Measurements from ENCODE around the gene TRPV4.

The TRPV4 gene

DNA sequence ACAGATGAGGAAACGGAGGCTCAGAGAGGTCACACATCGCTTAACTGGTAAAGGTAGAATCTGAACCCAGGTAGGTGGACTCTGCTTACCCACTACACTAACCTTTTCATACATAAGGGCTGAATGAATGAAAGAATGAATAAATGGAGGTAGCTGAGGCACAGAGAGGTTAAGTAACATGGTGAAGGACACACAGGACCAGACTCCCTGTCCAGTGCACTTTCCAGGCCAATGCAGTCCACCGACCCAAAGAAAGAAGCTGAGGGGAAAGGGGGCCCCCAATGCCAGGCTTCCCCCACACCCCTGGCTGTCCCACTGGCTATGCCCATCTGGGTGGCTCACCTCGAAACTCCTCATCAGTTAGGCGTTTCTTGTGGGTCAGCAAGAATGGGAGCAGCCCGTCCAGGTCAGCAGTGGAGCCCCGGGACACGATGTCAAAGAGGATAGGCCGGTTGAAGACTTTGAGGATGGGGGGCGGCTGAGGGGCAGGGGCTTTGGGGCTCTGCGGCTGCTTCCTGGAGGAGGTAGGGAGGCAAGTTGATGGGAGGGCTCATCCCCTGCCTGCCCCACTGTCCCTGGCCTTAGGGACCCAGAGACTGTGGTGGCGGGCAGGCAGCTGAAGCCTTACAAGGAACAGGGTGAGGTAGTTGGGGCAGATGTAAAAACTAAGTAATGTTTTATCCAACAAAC, 25.1 kb downstream of the TRPV4 start:
- no peak for DNase-seq (ENCODE audit: low read depth)

DNA sequence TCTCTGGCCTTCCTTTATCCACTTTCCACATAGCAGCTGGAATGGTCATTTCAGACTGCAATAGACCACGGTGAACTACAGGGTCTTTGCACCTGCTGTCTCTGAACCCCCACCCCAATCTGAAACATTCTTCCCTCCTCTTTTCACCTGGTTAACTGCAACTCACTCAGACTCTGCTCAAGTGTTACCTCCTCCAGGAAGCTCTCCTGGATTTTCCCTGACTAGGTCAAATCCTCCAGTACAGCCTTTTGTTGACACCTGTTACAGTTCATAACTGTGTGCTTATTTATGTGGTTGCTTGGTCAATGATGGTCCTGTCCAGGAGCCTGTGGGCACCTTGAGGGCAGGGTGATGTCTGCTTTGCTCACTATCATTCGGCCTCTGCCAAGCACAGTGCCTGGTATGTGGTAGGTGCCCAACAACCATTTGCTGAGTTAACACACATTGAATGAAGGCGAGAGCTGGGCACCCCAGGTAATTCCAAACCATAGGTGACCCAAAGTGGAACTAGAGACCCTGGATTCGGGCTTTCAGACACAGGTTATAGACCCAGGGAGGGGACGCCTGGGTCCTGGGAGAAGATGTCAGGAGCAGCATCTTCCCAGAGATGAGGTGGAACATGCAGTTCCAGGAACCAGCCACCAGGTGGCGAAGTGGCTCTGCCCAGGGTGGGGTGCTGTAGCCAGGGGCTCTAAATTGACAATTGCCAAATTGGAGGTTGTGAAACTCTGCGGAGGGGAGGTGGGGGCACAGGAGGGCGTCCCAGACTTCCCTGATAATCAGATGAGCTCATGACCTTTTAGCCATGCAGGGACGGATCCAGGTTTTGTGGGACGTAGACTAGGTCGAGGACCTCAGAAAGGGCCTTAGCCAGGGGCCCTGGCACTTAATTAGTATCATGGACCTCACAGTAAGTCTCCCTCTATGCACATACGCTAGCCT, 28.1 kb downstream of the TRPV4 start:
- DNase-seq (ENCODE audit: low read depth), result peak; percentile 52

DNA sequence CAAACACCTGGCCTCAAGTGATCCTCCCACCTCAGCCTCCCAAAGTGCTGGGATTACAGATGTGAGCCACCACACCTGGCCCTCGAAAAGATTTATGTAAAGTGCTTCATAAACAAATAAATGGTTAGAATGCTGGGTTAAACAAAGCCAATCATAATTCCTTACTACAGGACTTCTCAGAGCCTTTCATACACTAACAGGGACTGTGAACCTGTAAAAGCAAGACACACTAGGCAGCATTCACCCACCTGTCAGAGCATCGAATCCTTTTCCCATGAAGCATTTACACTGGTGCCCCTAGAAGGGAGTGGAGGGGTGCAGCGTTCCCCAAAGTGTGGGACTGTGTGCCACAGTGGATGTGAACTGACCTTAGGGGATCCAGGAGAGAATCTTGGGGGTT, 29.5 kb downstream of the TRPV4 start:
- no peak for DNase-seq (ENCODE audit: low read depth)

DNA sequence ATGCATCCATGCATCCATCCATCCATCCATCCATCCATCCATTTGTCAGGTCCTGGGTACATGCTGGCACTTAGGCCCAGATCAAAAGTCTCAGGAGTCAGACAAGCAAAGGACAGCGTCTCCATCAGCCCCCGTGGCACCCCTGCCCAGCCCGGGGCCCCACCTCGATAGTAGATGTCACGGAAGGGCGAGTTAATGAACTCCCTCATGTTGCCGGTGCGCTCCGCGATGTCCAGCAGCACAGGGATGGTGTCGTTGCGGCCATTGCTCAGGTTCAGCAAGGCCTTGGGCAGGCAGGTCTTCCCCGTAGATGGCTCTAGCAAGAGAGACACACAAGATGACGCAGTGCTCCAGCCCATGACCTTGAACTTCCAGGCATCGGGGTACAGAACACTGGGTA, 30.4 kb downstream of the TRPV4 start:
- DNase-seq (ENCODE audit: low read depth), result no peak

DNA sequence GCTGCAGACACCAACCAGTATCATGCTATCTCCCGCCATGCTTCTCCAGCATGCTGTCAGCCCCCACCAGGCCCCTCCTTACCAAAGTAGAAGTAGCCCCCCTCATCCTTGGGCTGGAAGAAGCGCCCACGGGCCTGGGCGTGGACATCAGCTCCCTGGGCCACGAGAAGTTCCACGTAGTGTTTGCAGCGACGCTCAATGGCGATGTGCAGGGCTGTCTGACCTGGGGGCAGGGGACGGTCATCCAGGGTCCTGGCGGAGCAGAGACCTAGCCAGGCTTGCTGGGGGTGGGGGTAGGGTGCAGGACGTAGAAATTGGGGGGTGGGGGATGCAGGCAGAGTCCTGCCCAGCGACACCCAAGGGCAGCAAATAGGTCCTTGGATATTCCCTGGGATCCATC, 32.7 kb downstream of the TRPV4 start:
- DNase-seq (ENCODE audit: low read depth), result no peak

DNA sequence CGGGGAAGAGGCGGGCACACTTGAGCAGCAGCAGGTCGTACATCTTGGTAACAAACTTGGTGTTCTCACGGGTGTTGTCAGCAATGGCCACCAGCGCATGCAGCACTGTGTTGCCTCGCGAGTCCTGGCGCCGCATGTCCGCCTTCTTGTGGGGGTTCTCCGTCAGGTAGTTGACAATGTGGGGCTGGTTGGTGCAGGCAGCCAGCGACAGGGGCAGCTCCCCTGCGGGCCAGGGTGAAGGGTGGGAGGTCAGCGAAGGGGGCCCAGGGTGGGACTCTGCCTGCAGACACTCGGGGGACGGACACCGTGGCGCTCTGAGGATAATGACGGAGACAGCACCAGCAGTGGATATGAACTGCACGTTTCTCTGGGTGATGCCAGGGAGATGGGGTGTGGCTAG, 34.5 kb downstream of the TRPV4 start:
- no peak for DNase-seq (ENCODE audit: low read depth)

DNA sequence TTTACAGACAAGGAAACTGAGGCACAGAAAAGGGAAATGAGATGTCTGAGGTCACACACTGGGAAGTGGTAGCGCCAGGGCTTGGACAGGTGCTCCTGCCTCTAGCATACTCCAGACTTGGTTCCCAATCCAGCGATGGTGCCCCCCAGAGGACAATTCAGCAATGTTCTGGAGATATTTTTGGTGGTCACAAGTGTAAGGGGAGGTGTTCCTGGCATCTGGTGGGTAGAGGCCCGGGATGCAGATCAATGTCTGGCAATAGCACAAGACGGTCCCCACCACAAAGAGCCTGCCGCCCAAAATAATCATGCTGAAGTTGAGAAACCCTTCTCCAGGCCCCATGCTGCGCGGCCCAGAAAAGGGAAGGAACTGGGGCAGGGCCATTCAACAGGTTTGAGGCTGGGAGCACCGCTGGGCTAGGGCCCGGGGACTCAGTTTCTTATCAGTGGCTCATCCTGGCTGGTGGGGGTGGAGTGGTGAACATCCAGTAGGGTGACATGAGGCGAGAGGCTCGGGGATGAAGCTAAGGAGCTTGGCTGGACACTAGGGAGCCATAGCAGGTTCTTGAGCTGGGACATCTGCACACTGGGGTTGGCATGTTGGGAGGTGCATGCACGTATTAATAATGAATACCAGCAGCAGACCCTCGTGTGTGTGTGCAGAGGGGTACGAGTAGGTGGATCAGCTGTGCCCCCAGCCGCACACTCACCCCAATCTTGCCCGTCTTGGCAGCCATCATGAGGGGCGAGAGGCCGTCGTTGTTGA, 35.1 kb downstream of the TRPV4 start:
- no peak for DNase-seq (ENCODE audit: low read depth)

DNA sequence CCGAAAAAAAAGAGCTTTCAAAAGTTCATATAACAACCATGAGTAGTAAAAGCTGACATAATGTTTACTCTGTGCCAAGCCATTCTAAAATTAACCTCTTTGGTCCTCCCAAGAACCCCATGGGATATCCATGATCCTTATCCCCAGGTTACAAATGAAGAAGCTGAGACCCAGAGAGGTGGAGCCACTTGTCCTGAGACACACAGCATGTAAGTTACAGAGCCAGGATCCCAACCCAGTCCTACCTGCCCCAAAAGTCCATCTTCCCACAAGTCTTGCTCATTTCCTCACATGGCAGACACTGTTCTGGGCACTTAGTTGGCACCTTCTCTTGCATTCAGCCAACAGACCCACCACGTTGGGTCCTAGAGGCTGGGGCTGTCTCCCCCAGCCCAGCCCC, 37.1 kb downstream of the TRPV4 start:
- no peak for DNase-seq (ENCODE audit: low read depth)

DNA sequence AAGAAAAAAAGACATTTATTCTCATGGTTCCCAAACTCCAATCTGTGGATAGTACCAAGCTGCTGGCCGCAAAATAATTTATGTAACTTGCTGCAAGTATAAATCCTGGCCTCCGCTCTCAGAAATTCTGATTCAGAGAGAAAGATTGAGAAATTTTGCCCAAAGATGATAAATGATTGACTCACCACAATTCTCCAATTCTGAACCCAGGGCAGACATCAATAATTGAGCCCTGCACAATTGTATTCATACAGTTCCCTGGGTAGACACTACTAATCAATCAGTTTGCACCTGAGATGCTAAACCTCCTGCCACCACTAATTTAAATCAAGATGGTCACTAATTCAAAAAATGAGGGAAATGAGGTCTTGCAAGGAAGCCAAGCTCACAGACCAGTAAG, 38.2 kb downstream of the TRPV4 start:
- DNase-seq (ENCODE audit: low read depth), result no peak

DNA sequence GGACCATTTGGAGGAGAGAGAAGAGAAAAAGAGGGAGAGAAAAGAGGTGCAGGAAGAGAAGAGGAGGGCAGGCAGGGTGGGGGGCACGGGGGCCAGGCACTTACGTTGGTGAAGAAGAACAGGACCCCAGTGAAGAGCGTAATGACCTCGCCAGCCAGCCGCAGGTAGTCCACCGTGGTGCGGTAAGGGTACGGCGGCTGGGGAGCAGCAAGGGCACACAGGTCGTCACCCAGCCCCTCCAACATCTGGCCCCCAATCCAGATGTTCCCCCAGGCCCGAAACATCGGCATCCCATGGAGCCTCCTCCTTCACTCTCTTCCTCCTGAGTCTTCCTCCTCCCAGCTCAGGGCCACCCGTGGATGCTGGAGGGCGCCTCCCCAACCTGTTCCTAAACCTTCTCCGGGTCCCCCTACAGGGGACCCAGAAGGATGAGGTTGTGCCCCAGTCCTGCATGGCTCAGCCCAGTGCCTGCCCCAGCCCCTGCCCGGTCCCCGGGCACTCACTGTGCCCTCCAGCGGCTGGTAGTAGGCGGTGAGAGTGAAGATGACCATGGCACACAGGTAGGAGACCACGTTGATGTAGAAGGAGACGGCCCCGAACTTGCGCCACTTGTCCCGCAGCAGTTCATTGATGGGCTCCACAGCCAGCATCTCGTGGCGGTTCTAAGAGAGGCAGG, 39.2 kb downstream of the TRPV4 start:
- DNase-seq (ENCODE audit: low read depth), result no peak

DNA sequence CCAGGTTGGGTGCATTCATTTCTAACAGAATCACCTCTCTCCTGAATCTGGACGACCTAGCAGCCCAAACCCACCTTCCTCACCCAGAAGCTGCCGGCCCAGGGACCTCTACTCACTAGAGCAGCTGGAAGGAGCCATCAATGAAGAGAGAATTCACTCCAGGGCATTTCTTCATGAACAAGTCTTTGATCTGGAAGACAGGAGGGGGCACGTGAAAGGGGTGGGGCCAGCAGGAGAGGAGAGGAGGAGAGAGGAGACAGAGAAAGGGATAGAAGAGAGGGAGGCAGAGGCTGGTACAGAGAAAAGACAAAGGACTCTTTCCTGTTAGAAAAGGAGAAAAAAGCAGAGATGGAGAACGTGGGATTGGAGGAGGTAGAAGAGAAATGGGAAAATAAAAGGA, 39.8 kb downstream of the TRPV4 start:
- no peak for DNase-seq (ENCODE audit: low read depth)

DNA sequence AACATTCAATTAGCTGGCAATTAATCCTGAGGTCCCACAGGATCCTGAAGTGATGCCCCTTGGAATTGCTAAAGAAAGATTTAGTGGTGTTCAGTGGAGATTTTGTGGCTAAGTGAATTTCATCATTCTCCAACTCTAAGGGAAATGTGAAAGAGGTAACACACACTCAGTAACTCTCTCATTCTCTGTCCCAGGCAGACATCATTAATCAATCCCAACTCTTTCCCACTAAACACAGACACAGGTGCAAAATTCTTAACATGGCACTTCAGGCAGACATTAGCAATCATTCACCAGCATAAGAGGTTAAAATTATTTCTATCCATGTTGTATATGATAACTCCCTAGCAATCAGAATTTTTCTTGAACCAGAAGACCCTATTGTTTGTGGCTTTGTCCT, 40.2 kb downstream of the TRPV4 start:
- DNase-seq (ENCODE audit: low read depth), result no peak

DNA sequence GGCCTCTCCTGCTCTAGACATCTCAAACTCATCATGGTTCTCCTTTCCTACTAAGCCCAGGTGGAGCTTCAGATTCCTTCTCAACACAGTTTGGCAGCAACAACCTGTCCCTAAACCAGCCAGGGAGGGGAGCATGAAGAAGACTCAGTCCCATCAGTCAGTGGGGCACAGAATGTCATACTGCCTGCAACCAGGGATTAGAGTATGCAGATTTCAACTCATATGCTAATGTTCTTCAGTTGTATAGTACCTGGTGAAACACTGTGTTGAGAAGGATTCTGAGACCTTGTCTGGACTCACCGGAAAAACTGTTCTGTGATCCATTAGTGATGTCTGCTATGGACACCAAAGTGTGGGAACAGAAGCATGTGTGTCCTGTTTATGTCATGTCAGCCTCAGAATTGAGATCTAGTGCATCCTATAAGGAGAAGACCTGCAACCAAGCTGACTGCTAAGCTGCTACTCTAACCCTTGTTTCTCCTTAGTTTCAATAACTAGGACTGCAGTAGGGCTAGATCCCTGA, 43.6 kb downstream of the TRPV4 start:
- DNase-seq (ENCODE audit: low read depth), result no peak

DNA sequence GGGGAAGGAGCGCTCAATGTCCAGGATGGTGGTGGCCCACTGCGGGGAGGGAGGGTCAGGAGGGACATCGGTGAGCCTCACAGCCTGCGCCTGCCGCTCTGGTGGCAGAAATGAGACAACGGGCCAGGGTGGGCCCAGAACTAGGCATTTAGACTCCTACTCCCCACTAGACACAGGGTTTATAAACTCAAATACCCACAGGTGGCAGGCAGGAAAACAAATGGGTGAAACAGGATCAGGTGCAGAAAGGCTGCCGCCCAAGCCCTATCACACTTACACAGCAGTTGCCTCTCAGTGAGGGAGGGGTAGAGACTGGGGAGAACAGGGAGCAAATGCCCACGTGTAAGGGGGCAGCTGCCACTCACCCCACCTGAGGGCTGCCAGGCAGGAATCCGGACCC, 46.4 kb downstream of the TRPV4 start:
- no peak for DNase-seq (ENCODE audit: low read depth)

DNA sequence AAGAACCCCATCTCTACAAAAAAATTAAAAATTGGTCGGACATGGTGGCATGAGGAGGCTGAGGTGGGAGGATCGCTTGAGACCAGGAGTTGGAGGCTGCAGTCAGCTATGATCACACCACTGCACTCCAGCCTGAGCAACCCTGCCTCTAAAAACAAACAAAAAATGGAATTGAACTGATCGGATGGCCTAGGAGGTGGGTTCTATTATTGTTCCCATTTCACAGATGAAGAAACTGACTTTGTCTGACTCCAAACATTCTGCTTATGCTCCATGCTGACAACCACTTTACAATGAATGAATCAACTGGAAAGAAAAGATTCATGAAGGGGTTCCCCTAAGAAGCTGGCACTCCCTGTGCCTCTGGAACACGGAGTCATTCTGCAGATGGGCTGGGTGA, 47.3 kb downstream of the TRPV4 start:
- DNase-seq (ENCODE audit: low read depth), result no peak

DNA sequence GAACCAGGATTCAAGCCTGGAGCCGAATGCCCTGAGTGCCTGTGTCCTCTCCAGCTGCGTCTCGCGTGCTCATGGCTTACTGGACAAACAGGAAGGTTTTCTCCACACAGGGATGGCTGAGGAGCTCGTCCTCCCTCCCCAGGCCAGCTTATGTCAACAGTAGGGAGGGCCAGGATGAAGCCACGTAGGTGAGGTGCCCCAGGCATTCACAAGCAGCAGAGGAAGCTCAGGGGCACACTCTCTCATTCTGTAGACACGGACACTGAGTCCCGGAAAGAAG, 49.3 kb downstream of the TRPV4 start:
- no peak for DNase-seq (ENCODE audit: low read depth)

DNA sequence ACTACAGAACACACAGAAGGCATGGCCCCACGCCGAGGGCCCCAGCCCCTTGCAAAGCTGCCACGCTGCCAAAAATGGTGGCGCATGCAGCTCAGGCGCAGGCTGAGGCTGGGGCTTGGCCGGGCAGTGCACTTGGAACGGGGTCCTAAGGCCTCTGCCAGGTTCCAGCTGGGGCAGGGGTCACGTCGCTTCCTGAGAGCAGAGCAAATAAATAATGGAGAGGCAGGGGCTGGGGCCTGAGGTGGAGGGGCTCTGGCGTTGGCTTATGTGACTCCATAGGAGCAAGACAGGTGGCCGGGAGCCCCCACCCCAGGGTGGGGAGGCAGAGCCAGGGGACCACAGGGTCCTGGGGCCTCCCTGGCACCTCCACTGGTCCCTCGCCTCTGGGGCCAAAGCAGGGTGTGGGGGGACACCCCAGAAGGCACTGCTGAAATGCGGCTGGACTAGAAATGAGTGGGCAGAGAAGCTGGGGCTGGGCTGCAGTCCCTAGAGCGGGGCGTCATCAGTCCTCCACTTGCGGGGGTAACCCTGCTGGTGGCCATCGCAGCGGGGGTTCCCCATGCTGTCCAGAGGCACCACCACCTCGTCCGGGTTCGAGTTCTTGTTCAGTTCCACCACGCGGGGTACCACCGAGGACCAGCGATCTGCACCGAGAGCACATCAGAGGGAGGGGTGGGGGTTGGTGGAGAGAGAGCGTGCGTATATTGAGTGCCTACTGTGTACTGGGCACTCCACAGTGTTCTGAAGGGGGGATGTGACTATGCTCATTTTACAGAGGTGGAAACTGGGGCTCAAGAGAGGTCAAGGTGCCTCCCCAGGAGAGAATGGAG, 49.8 kb downstream of the TRPV4 start:
- no peak for DNase-seq (ENCODE audit: low read depth)

DNA sequence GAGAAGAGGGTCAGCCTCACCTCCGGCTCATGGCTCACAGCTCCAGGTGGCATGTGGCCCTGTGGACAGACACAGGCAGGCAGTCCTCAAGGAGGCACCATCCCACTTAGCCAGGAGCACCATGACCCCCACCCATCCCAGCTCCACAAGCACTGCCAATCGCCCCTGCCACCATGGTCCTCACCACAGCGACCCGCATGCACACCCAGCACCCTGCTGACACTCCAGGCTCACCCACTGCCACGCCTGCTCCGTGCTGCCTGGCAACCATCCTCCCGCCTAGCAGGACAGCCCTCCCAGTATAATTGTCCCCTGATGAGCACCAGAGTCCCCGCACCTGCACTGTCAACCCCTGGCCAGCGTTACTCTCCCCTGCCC, 50.9 kb downstream of the TRPV4 start:
- DNase-seq (ENCODE audit: low read depth), result no peak

DNA sequence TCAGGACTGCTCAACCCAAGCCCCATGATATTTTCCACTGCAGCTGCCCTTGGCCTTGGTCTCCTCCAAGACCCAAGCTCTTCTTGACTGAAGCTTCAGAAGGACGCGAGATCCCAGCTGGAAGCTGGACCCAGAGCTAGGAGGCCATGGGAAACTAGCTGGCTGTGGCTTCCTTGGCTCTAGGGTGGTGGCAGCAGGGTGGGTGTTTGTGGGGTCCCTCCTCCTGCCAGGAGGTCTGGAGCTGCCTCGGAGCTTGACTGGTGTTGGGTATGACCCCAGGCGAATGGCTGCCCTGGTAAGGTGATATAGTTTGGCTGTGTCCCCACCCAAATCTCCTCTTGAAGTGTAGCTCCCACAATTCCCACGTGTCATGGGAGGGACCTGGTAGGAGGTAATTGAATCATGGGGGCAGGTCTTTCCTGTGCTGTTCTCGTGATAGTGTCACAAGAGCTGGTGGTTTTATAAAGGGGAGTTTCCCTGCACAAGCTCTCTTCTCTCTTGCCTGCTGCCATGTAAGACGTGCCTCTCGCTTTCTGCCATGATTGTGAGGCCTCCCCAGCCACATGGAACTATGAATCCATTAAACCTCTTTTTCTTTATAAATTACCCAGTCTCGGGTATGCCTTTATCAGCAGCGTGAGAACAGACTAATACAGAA, 51.4 kb downstream of the TRPV4 start:
- DNase-seq (ENCODE audit: low read depth), result no peak

DNA sequence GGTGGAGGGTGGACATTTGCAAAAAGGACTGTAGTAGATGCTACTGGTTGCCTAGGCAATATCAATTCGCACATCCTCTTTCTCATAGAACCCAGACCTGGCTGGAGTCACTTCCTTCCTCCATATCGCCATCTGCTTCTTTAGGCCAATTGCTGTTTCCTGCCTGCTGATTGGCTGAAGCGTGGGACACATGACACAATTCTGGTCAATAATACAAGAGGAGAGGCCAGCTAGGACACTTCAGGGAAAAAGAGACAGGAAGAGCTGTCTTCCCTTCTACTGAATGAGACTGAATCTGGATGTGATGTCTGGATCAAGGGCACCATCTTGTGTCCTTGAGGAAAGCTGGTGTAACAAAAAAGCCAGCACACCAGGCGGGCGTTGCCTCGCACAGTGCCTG, 53.8 kb downstream of the TRPV4 start:
- no peak for DNase-seq (ENCODE audit: low read depth)

DNA sequence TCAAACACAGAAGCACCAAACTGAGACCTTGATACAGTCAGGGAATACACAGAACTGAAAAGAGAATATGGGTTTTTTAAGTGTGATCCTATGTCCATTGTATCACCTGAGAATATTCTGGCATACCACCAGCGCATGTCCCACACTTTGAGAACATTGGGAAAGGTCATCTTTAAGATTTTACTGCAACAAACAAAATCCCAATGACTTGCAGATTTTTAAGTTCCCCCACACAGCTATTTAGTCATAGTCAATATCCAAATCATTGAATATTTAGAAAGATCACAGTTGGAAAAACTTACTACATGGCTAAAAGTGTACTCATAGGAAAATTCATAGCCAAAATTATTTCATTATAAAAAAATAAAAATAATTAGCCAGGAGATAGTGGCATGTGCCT, 54.5 kb downstream of the TRPV4 start:
- no peak for DNase-seq (ENCODE audit: low read depth)

Data from stimulated activated CD8-positive, alpha-beta memory T cell treated with anti-CD3 and anti-CD28 coated beads, Interleukin-4, amount 100 ng/mL, for 24 hours (primary cell).